Measurements from ENCODE around the gene HIVEP1.

- TF ChIP-seq CTCF (IDR thresholded peaks at IDR 0.05; ENCODE audit: low read depth, low read length) (no peak), EZH2phosphoT487 (IDR thresholded peaks at IDR 0.05; ENCODE audit: low read depth) (no peak)
Measured at GRCh38 chr6:12026833-12027232, 14.7 kb downstream of the HIVEP1 start.
